GM23248 (cell line): ENCODE data around the gene CAMK2D. TPM values are rescaled to one million over a fixed set of nuclear protein-coding genes. Genes with fewer than 3 reads are reported as not detected.

Source experiments
- DNase-seq: peaks from one replicate; pipeline ENCODE4 v3.0.0-alpha.2; 2015
- H2AFZ ChIP-seq: fragments of 200-600 bp; sonication (generic); 2 replicates; pipeline ENCODE4 v1.6.1; 2016; ENCODE audit warnings: antibody characterized with exemption
- H3F3A ChIP-seq: fragments of 200-600 bp; sonication (generic); 2 replicates; pipeline ENCODE4 v1.6.1; 2016; ENCODE audit warnings: mild to moderate bottlenecking, antibody characterized with exemption, mixed run types; ENCODE audit not compliant: insufficient read depth
- H3K27ac ChIP-seq: fragments of 200-600 bp; sonication (generic); 2 replicates; pipeline ENCODE4 v1.5.1; 2016; ENCODE audit warnings: mild to moderate bottlenecking
- H3K27me3 ChIP-seq: fragments of 200-600 bp; sonication (generic); replicated peaks from 2 replicates; pipeline ENCODE4 v1.6.1; 2016; ENCODE audit warnings: mild to moderate bottlenecking; ENCODE audit not compliant: insufficient read depth
- H3K36me3 ChIP-seq: fragments of 200-600 bp; sonication (generic); 2 replicates; pipeline ENCODE4 v1.6.1; 2016; ENCODE audit warnings: low read depth, mild to moderate bottlenecking
- H3K4me1 ChIP-seq: fragments of 200-600 bp; sonication (generic); 2 replicates; pipeline ENCODE4 v1.6.1; 2016; ENCODE audit warnings: mild to moderate bottlenecking; ENCODE audit not compliant: insufficient read depth
- H3K4me2 ChIP-seq: fragments of 200-600 bp; sonication (generic); one replicate; pipeline ENCODE4 v1.6.1; 2016; ENCODE audit warnings: mild to moderate bottlenecking; ENCODE audit not compliant: unreplicated experiment
- H3K4me3 ChIP-seq: fragments of 200-600 bp; sonication (generic); 2 replicates; pipeline ENCODE4 v1.5.1; 2016; ENCODE audit warnings: mild to moderate bottlenecking
- H3K79me2 ChIP-seq: fragments of 200-600 bp; sonication (generic); 2 replicates; pipeline ENCODE4 v1.6.1; 2016; ENCODE audit warnings: mild to moderate bottlenecking; ENCODE audit not compliant: insufficient read depth
- H3K9ac ChIP-seq: fragments of 200-600 bp; sonication (generic); 2 replicates; pipeline ENCODE4 v1.6.1; 2016; ENCODE audit warnings: mild to moderate bottlenecking
- H3K9me2 ChIP-seq: fragments of 200-600 bp; sonication (generic); 2 replicates; pipeline ENCODE4 v1.6.1; 2016; ENCODE audit warnings: mixed run types, mild to moderate bottlenecking, moderate library complexity; ENCODE audit not compliant: insufficient read depth
- H3K9me3 ChIP-seq: fragments of 200-600 bp; sonication (generic); one replicate; pipeline ENCODE4 v1.6.1; 2017; ENCODE audit warnings: low read depth
- H4K20me1 ChIP-seq: fragments of 200-600 bp; sonication (generic); 2 replicates; pipeline ENCODE4 v1.6.0; 2016; ENCODE audit not compliant: insufficient read depth
- EZH2 ChIP-seq: fragments of 200-600 bp; sonication (generic); IDR thresholded peaks from 2 replicates; pipeline ENCODE4 v1.6.1; 2018; ENCODE audit warnings: antibody characterized with exemption, mild to moderate bottlenecking; ENCODE audit not compliant: insufficient read depth, poor library complexity, severe bottlenecking
- EZH2phosphoT487 ChIP-seq: fragments of 200-600 bp; sonication (generic); IDR thresholded peaks from 2 replicates; pipeline ENCODE4 v1.6.1; 2018; ENCODE audit warnings: antibody characterized with exemption, moderate library complexity, mild to moderate bottlenecking, low read depth; ENCODE audit not compliant: insufficient read depth
- WGBS, 2 experiments: methylation state at CpG; one replicate each; pipeline ENCODE4 v1.1.6; 2015 to 2017; ENCODE audit warnings: low lambda C conversion rate in 2 of 2, low coverage in 1 of 2; ENCODE audit errors: missing lambda C conversion rate in 2 of 2; 5-methylcytosine and 5-hydroxymethylcytosine counted together
- in situ Hi-C: fragments of 300-500 bp; cut with MboI; formaldehyde crosslinking; loops from 2 replicates; pipeline ENCODE4 v1.15.0; 2020
- polyA plus RNA-seq: library from polyadenylated mRNA; unstranded; fragments of >200 nt; fragmentation: Nextera tagmentation; extraction: Ambion mirVana; gene quantifications from 2 replicates; pipeline ENCODE4 v1.2.1, GENCODE V29; 2016
- total RNA-seq: library from RNA; depleted of rRNA; stranded (reverse); fragments of >200 nt; shearing (Covaris generic); gene quantifications from 2 replicates; pipeline ENCODE4 v1.2.3, GENCODE V29; 2014

The CAMK2D gene
- total and polyA plus RNA-seq, 2 experiments from 2014 or later: 78.8 to 94.5 TPM

GRCh38 chr4:113741956-113742355 is 19.6 kb downstream of the CAMK2D start:
- Histone ChIP-seq H3K9me3 (no peaks in the 10 kb centered on the region), H3K27ac (no peak overlapping the region), H3F3A (peaks cover 18% of the 10 kb centered on the region; the same call in 1 of the 2 replicates), H3K9me2 (no peaks in the 10 kb centered on the region), H3K4me1 (peaks cover 24% of the 10 kb centered on the region), H3K79me2 (peaks cover 96% of the 10 kb centered on the region), H3K27me3 (no peaks in the 10 kb centered on the region), H4K20me1 (no peaks in the 10 kb centered on the region), H3K9ac (no peak overlapping the region), H2AFZ (no peak overlapping the region), H3K4me3 (no peak overlapping the region), H3K4me2 (no peak overlapping the region), H3K36me3 (peaks cover 12% of the 10 kb centered on the region; the same call in 1 of the 2 replicates)
- in situ Hi-C loops: no loop called here
- TF ChIP-seq EZH2phosphoT487 (no peak), EZH2 (no peak)
- no peak for DNase-seq

- peaks cover 11% of the 10 kb centered on the region; the same call in 1 of the 2 replicates for H3K36me3 ChIP-seq
- H3K4me3 ChIP-seq: no peak overlapping the region
- H3K9ac ChIP-seq: no peak overlapping the region
- H3K27ac ChIP-seq: no peak overlapping the region
- in situ Hi-C loops: no loop called here
- no peaks in the 10 kb centered on the region for H3K9me3 ChIP-seq
- no peak for TF ChIP-seq EZH2phosphoT487
- no peak for TF ChIP-seq EZH2
- no peak overlapping the region for H2AFZ ChIP-seq
- WGBS, 2 experiments: 95 to 100% methylated on average over 2 of the region's 2 CpGs
- peaks cover 24% of the 10 kb centered on the region for H3K4me1 ChIP-seq
- no peaks in the 10 kb centered on the region for H4K20me1 ChIP-seq
- no peak overlapping the region for H3K4me2 ChIP-seq
- H3K79me2 ChIP-seq: peaks cover 98% of the 10 kb centered on the region
- no peak for DNase-seq
- H3F3A ChIP-seq: peaks cover 18% of the 10 kb centered on the region; the same call in 1 of the 2 replicates
- no peaks in the 10 kb centered on the region for H3K9me2 ChIP-seq
- no peaks in the 10 kb centered on the region for H3K27me3 ChIP-seq
Measured at GRCh38 chr4:113740857-113741379, 20.6 kb downstream of the CAMK2D start.

GRCh38 chr4:113739197-113739596 is 22.3 kb downstream of the CAMK2D start:
- Histone ChIP-seq H3K4me2 (no peak overlapping the region), H3K4me3 (no peak overlapping the region), H3K9me2 (no peaks in the 10 kb centered on the region), H3K4me1 (peaks cover 24% of the 10 kb centered on the region), H3K27ac (0 out of 2 replicates have a peak overlapping the region, but pooled peaks have one; percentile 1), H3K9me3 (no peaks in the 10 kb centered on the region), H3K9ac (no peak overlapping the region), H2AFZ (no peak overlapping the region), H4K20me1 (no peaks in the 10 kb centered on the region), H3K79me2 (peaks cover 98% of the 10 kb centered on the region), H3F3A (peaks cover 18% of the 10 kb centered on the region; the same call in 1 of the 2 replicates), H3K27me3 (no peaks in the 10 kb centered on the region), H3K36me3 (0 out of 2 replicates have a peak, but pooled peaks cover 6% of the 10 kb centered on the region)
- TF ChIP-seq EZH2phosphoT487: no peak
- no peak for TF ChIP-seq EZH2
- DNase-seq: no peak
- in situ Hi-C loops: no loop called here

- Histone ChIP-seq H3F3A (peaks cover 18% of the 10 kb centered on the region; the same call in 1 of the 2 replicates), H4K20me1 (no peaks in the 10 kb centered on the region), H3K27ac (peak overlapping the region; percentile 43), H3K9me3 (no peaks in the 10 kb centered on the region), H3K36me3 (0 out of 2 replicates have a peak, but pooled peaks cover 6% of the 10 kb centered on the region), H3K4me3 (no peak overlapping the region), H3K27me3 (no peaks in the 10 kb centered on the region), H2AFZ (no peak overlapping the region), H3K9me2 (no peaks in the 10 kb centered on the region), H3K4me1 (peaks cover 31% of the 10 kb centered on the region), H3K9ac (no peak overlapping the region), H3K79me2 (peaks cover 98% of the 10 kb centered on the region), H3K4me2 (no peak overlapping the region)
- in situ Hi-C loops: no loop called here
- DNase-seq: peak; percentile 68
- no peak for TF ChIP-seq EZH2phosphoT487
- no peak for TF ChIP-seq EZH2
Measured at GRCh38 chr4:113738251-113738650, 23.3 kb downstream of the CAMK2D start.

- peaks cover 19% of the 10 kb centered on the region for H3K4me1 ChIP-seq
- H3K27ac ChIP-seq: no peak overlapping the region
- no peaks in the 10 kb centered on the region for H3K9me3 ChIP-seq
- no peak overlapping the region for H3K4me2 ChIP-seq
- H2AFZ ChIP-seq: no peak overlapping the region
- H4K20me1 ChIP-seq: no peaks in the 10 kb centered on the region
- peaks cover 98% of the 10 kb centered on the region for H3K79me2 ChIP-seq
- H3K9me2 ChIP-seq: no peaks in the 10 kb centered on the region
- TF ChIP-seq EZH2: no peak
- no peak for TF ChIP-seq EZH2phosphoT487
- no peak for DNase-seq
- no peak overlapping the region for H3K9ac ChIP-seq
- H3K27me3 ChIP-seq: no peaks in the 10 kb centered on the region
- in situ Hi-C loops: no loop called here
- 0 out of 2 replicates have a peak, but pooled peaks cover 6% of the 10 kb centered on the region for H3K36me3 ChIP-seq
- H3K4me3 ChIP-seq: no peak overlapping the region
- 0 out of 2 replicates have a peak, but pooled peaks cover 2% of the 10 kb centered on the region for H3F3A ChIP-seq
Measured at GRCh38 chr4:113733685-113734084, 27.9 kb downstream of the CAMK2D start.
